ENCODE results near the gene PHLPP2.
A peak's percentile ranks its signal among the peaks of the same experiment; 100 is the strongest.

Gene PHLPP2

GRCh38 chr16:71724320-71724751 is at the start of gene PHLPP2:
TSS of gene PHLPP2 (minus strand) at chr16:71724701. CDS start at chr16:71714795, 9,906 bp downstream.
- DNase-seq = no peak

GRCh38 chr16:71771571-71771970 is 47.1 kb upstream of the PHLPP2 start:
- DNase-seq = no peak

GRCh38 chr16:71769222-71769621 is 44.7 kb upstream of the PHLPP2 start:
- no peak for DNase-seq

GRCh38 chr16:71767060-71767900 is 42.8 kb upstream of the PHLPP2 start:
- no peak for DNase-seq

GRCh38 chr16:71762186-71762585 is 37.7 kb upstream of the PHLPP2 start:
- DNase-seq = no peak

- no peak for DNase-seq
These were observed 36.6 kb upstream of the PHLPP2 start for GRCh38 chr16:71761097-71761496.

GRCh38 chr16:71758293-71758760 is 33.8 kb upstream of the PHLPP2 start:
- DNase-seq = no peak

- no peak for DNase-seq
These were observed 30.2 kb upstream of the PHLPP2 start for GRCh38 chr16:71754652-71755051.

- no peak for DNase-seq
These were observed 29.6 kb upstream of the PHLPP2 start for GRCh38 chr16:71754108-71754507.

GRCh38 chr16:71748226-71748625 is 23.7 kb upstream of the PHLPP2 start:
- no peak for DNase-seq

- peak; percentile 38 for DNase-seq
These were observed 22.0 kb upstream of the PHLPP2 start for GRCh38 chr16:71746442-71747046.

- DNase-seq = no peak
These were observed 14.4 kb upstream of the PHLPP2 start for GRCh38 chr16:71738855-71739254.

- DNase-seq = no peak
These were observed 13.0 kb upstream of the PHLPP2 start for GRCh38 chr16:71737501-71737900.

GRCh38 chr16:71734511-71734910 is 10.0 kb upstream of the PHLPP2 start:
- no peak for DNase-seq

- no peak for DNase-seq
These were observed 8.1 kb upstream of the PHLPP2 start for GRCh38 chr16:71732587-71732986.

- DNase-seq = peak; percentile 35
These were observed 3.2 kb upstream of the PHLPP2 start for GRCh38 chr16:71727551-71728324.

GRCh38 chr16:71726476-71727315 is 2.2 kb upstream of the PHLPP2 start:
- peak; percentile 77 for DNase-seq

- peak; percentile 72 for DNase-seq
These were observed 773 bp downstream of the PHLPP2 start for GRCh38 chr16:71723537-71724319.

GRCh38 chr16:71722801-71723536 is 1.5 kb downstream of the PHLPP2 start:
- DNase-seq = peak; percentile 44

- no peak for DNase-seq
These were observed 3.3 kb downstream of the PHLPP2 start for GRCh38 chr16:71721066-71721740.
